Testis (tissue), 2 donors: Measurements from ENCODE around the gene RASL10A.

Source experiments
- CTCF ChIP-seq, 3 experiments: fragments of 450-650 bp in 2 of 3; fragments of 200-600 bp in 1 of 3; sonication (generic) in 1 of 3; IDR thresholded peaks; one replicate each; pipeline ENCODE4 v1.5.1; 2016 to 2019; ENCODE audit warnings: antibody characterized with exemption in 3 of 3, mild to moderate bottlenecking in 2 of 3, moderate library complexity in 1 of 3
- POLR2A ChIP-seq: fragments of 450-650 bp; IDR thresholded peaks from one replicate; pipeline ENCODE4 v1.6.1; 2017; ENCODE audit warnings: antibody characterized with exemption, mild to moderate bottlenecking, moderate library complexity

DNA sequence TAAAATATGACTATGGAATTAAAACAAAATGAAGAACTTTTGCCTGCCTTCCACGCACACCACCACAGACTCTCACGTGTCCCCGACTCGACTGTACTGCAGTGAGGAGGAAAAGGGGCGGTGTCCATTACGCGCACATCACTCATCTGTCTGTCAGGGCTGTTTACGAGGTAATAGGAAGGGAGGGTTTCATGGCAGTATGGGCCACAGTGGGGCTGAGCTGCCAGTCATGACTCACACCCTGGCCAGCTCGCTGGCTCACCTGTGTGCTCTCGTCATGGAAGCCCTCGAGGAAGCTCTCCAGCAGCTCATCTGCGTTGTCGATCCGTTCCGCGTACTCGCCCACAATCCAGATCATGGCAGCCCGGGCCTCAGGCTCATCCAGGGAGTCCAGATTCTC, 33.5 kb upstream of the RASL10A start:
- TF ChIP-seq POLR2A (no peak), CTCF (IDR thresholded peaks at IDR 0.05) (no peak)
